K562 (cell line): ENCODE measurements around the gene EMILIN3. TPM values are rescaled to one million over a fixed set of nuclear protein-coding genes. Genes with fewer than 3 reads are reported as not detected.

Experiments used
- CBX1 ChIP-seq: sonication (generic); IDR thresholded peaks from 2 replicates; pipeline ENCODE4 v1.6.1; 2016; ENCODE audit warnings: antibody characterized with exemption, low read depth, mild to moderate bottlenecking
- CCNT2 ChIP-seq: IDR thresholded peaks from 2 replicates; pipeline ENCODE4 v1.6.1; 2011; ENCODE audit warnings: borderline replicate concordance, low read depth, mild to moderate bottlenecking, moderate library complexity, mixed read lengths, low read length; ENCODE audit not compliant: insufficient read length; ENCODE audit errors: extremely low read depth
- MCM3 ChIP-seq: fragments of 450-650 bp; IDR thresholded peaks from 2 replicates; pipeline ENCODE4 v1.6.1; 2016
- RAD21 ChIP-seq, 2 experiments: fragments of 250-450 bp in 1 of 2; fragments of 450-650 bp in 1 of 2; sonication (Bioruptor Pico) in 1 of 2; formaldehyde crosslinking in 1 of 2; IDR thresholded peaks in 1 of 2; conservative IDR thresholded peaks in 1 of 2; 2 replicates each; pipeline versions ENCODE4 v1.4.0 to v1.8.0; 2020 to 2022; ENCODE audit warnings: mild to moderate bottlenecking in 2 of 2, moderate library complexity in 1 of 2
- RBFOX2 ChIP-seq: fragments of 200-400 bp; formaldehyde crosslinking; IDR thresholded peaks from 2 replicates; pipeline ENCODE4 v1.6.1; 2017; ENCODE audit warnings: low read depth, mild to moderate bottlenecking, low read length, moderate library complexity
- REST ChIP-seq, 2 experiments: fragments of 450-650 bp; formaldehyde crosslinking in 1 of 2; IDR thresholded peaks; 2 replicates each; pipeline versions ENCODE4 v1.4.0 to v1.6.1; 2014 to 2020; ENCODE audit warnings: mild to moderate bottlenecking in 2 of 2, borderline replicate concordance in 1 of 2, low read depth in 1 of 2
- TCF3 ChIP-seq: sonication (generic); formaldehyde crosslinking; IDR thresholded peaks from 2 replicates; pipeline ENCODE4 v1.4.0; 2020; ENCODE audit warnings: mild to moderate bottlenecking, missing genetic modification reagents
- ZNF318 ChIP-seq, 2 experiments: fragments of 450-650 bp; IDR thresholded peaks; 2 replicates each; pipeline ENCODE4 v1.6.1; 2016; ENCODE audit warnings: mild to moderate bottlenecking in 2 of 2, borderline replicate concordance in 1 of 2, low read depth in 1 of 2, moderate library complexity in 1 of 2
- polyA plus RNA-seq, 8 experiments: library from polyadenylated mRNA; depleted of rRNA in 4 of 8; stranded (reverse) in 5 of 8; unstranded in 3 of 8; fragments of >200 nt; fragmentation: Nextera tagmentation in 2 of 8; fragmentation: Illumina TruSeq in 1 of 8; extraction: Ambion mirVana in 2 of 8; extraction: Trizol in 1 of 8; gene quantifications; 2 replicates each; pipeline versions ENCODE4 v1.2.1 to v1.2.3, GENCODE V29; 2011 to 2014; ENCODE audit warnings: inconsistent platforms in 1 of 8, missing spikeins in 1 of 8
- total RNA-seq, 7 experiments: library from RNA; depleted of rRNA in 6 of 7; stranded (reverse); fragments of >200 nt in 6 of 7; fragmentation: Illumina TruSeq in 2 of 7; extraction: Trizol in 2 of 7; gene quantifications; 2 replicates each; pipeline versions ENCODE4 v1.2.1 to v1.2.3, GENCODE V29; 2011 to 2021; ENCODE audit warnings: low replicate concordance in 1 of 7

EMILIN3 gene
- total and polyA plus RNA-seq, 9 of the 15 experiments (the other 6 are each of a cell fraction or from before 2014, with no cell fraction given): 0.01 to 0.07 TPM; not detected in 7

- TF ChIP-seq REST (IDR thresholded peaks at IDR 0.05; ENCODE audit: borderline replicate concordance) (peak; percentile 40; the same call in 1 of the 2 replicates), REST (CRISPR knock-in tag; IDR thresholded peaks at IDR 0.05; ENCODE audit: low read depth) (no peak), TCF3 (CRISPR knock-in tag) (no peak), RBFOX2 (0 out of 2 replicates have a peak, but pooled peaks have one; percentile 32), CCNT2 (no peak), ZNF318 (IDR thresholded peaks at IDR 0.05; ENCODE audit: borderline replicate concordance in 1 of 2, low read depth in 1 of 2) (no peak), CBX1 (no peak), RAD21 (CRISPR knock-in tag; conservative IDR thresholded peaks at IDR 0.05 in 1 of 2, IDR thresholded peaks at IDR 0.05 in 1 of 2) (no peak), MCM3 (no peak)
Observed at GRCh38 chr20:41360831-41361756, 5.5 kb downstream of the EMILIN3 start (continued).
